A673 (cell line): Measurements from ENCODE around the gene ACCSL. TPM values are rescaled to one million over a fixed set of nuclear protein-coding genes. Genes with fewer than 3 reads are reported as not detected.

Experiments
- BruUV-seq: library from RNA; stranded (reverse); fragments of 400-500 nt; replicated peaks from 2 replicates; lab custom pipeline; 2021; lab: Mats Ljungman, UMichigan
- CTCF ChIA-PET: fragments of 300-600 bp; sonication (Branson Sonifier 250); formaldehyde crosslinking; loops from one replicate; lab custom pipeline; 2022; ENCODE audit warnings: antibody characterized with exemption; lab: Charles Lee
- POLR2A ChIA-PET: fragments of 300-600 bp; sonication (Branson Sonifier 250); formaldehyde crosslinking; loops from one replicate; lab custom pipeline; 2022; ENCODE audit warnings: antibody characterized with exemption; ENCODE audit not compliant: low non-redundant PET; lab: Charles Lee
- DNase-seq: peaks from one replicate; pipeline ENCODE4 v3.0.0-alpha.2; 2015; ENCODE audit warnings: low spot score
- H3K27ac ChIP-seq: fragments of 200-600 bp; sonication (generic); 2 replicates; pipeline ENCODE4 v1.5.1; 2016; ENCODE audit warnings: mixed run types, low read depth, mild to moderate bottlenecking, mixed read lengths, antibody characterized with exemption, low read length; ENCODE audit not compliant: poor library complexity, severe bottlenecking
- H3K27me3 ChIP-seq: fragments of 200-600 bp; sonication (generic); replicated peaks from 2 replicates; pipeline ENCODE4 v1.6.1; 2017; ENCODE audit warnings: mixed run types, low read depth, mild to moderate bottlenecking, mixed read lengths, antibody characterized with exemption, low read length; ENCODE audit not compliant: insufficient read depth, poor library complexity
- H3K36me3 ChIP-seq: fragments of 200-600 bp; sonication (generic); 2 replicates; pipeline ENCODE4 v1.6.1; 2016; ENCODE audit warnings: mixed run types, mild to moderate bottlenecking, mixed read lengths, antibody characterized with exemption, low read length; ENCODE audit not compliant: insufficient read depth, poor library complexity, severe bottlenecking
- H3K4me1 ChIP-seq: fragments of 200-600 bp; sonication (generic); 2 replicates; pipeline ENCODE4 v1.6.1; 2017; ENCODE audit warnings: mixed run types, mild to moderate bottlenecking, mixed read lengths, antibody characterized with exemption, low read length; ENCODE audit not compliant: insufficient read depth, poor library complexity, severe bottlenecking
- H3K4me3 ChIP-seq: fragments of 200-600 bp; sonication (generic); 2 replicates; pipeline ENCODE4 v1.5.1; 2016; ENCODE audit warnings: low read depth, mixed run types, mild to moderate bottlenecking, mixed read lengths, low read length; ENCODE audit not compliant: poor library complexity, severe bottlenecking
- H3K9me3 ChIP-seq: fragments of 200-600 bp; sonication (generic); 2 replicates; pipeline ENCODE4 v1.6.1; 2016; ENCODE audit warnings: mixed run types, low read depth, mild to moderate bottlenecking, mixed read lengths, antibody characterized with exemption, low read length; ENCODE audit not compliant: poor library complexity, severe bottlenecking
- EZH2 ChIP-seq: fragments of 200-600 bp; sonication (generic); IDR thresholded peaks from 2 replicates; pipeline ENCODE4 v1.6.1; 2017; ENCODE audit warnings: borderline replicate concordance, low read depth, mild to moderate bottlenecking, mixed read lengths, antibody characterized with exemption, low read length; ENCODE audit not compliant: poor library complexity, severe bottlenecking
- intact Hi-C: fragments of 100-400 bp; cut with micrococcal nuclease; formaldehyde crosslinking; loops from one replicate; pipeline ENCODE4 v1.10.0; 2022; ENCODE audit not compliant: unreplicated experiment
- total RNA-seq: library from RNA; stranded (reverse); gene quantifications from 2 replicates; pipeline ENCODE4 v1.2.3, GENCODE V29; 2021
- TF ChIP-seq, protein P1 (sequence below): fragments of 300-800, 200-600 bp; sonication (generic); conservative IDR thresholded peaks from 2 replicates; pipeline ENCODE4 v1.5.1; 2017; ENCODE audit warnings: low read depth, mild to moderate bottlenecking, antibody characterized with exemption, low read length, moderate library complexity, mixed read lengths

ACCSL gene
- total RNA-seq, 1 experiment from 2014 or later = not detected

DNA sequence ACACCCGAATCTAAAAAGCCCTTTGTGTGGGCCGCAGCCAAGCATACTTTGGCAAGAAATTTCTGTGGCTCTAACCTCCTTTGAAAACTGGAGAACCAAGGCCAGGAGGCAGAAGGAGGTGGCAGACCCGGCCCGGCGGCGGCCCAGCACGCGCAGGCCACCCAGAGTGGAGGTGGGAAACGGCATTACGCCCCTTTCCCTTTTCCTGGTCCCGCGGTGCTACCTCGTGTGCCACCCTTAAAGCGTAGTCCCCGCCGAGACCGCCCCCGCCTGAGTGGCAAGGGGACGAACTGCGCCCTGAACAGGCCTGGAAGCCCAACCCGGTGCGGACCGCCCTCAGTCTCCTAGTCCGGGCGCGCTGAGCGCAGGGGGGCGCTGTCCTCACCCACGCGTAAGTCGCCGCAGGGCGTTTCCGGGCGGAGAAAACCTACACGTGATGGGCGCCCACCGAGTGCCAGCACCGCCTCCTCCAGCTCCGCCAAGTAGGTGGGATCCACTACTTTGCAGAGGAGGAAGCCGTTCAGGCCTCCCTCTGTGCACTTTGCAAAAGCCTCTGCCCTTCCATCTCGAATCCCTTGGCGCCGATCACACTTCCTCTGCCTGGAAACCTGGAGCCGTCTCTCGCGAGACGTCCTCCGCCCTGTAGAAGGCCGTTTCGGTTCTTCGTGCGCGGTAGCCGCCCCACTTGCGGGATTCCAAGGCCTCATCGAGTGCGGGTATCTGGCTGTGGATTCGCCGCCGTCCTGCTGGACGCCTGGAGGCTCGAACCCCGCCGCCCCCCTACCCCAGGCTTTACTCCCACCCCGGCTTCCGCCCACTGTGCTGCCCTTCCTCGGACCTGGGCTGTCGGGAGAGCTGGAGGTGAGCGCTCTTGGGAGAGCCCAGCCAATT is 18.3 kb downstream of the ACCSL start, which contains the start of gene ACCS:
Gene ACCS (plus strand): TSS at position 430 of the 891 bp plus-strand sequence. CDS start 1,358 bp downstream, outside the sequence.
- peak within 1 kb of the TSS; percentile 50 for H3K4me3 ChIP-seq
- H3K4me1 ChIP-seq = peaks cover 15% of the 10 kb centered on the region
- TF ChIP-seq, protein P1, sequence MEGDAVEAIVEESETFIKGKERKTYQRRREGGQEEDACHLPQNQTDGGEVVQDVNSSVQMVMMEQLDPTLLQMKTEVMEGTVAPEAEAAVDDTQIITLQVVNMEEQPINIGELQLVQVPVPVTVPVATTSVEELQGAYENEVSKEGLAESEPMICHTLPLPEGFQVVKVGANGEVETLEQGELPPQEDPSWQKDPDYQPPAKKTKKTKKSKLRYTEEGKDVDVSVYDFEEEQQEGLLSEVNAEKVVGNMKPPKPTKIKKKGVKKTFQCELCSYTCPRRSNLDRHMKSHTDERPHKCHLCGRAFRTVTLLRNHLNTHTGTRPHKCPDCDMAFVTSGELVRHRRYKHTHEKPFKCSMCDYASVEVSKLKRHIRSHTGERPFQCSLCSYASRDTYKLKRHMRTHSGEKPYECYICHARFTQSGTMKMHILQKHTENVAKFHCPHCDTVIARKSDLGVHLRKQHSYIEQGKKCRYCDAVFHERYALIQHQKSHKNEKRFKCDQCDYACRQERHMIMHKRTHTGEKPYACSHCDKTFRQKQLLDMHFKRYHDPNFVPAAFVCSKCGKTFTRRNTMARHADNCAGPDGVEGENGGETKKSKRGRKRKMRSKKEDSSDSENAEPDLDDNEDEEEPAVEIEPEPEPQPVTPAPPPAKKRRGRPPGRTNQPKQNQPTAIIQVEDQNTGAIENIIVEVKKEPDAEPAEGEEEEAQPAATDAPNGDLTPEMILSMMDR = peak; percentile 100
- TF ChIP-seq EZH2 = no peak
- ChIA-PET POLR2A (no interaction called here), CTCF (interaction anchor here (0.5 to 3.5 kb wide), 9 partner anchors 23 to 546 kb away, joined by 3 to 23 read pairs (median 3); partner anchors contain the start of genes EXT2 and HSD17B12)
- H3K27me3 ChIP-seq = no peaks in the 10 kb centered on the region
- peak within 1 kb of the TSS; percentile 82 for H3K27ac ChIP-seq
- BruUV-seq = no TSS peak
- no peaks in the 10 kb centered on the region for H3K36me3 ChIP-seq
- intact Hi-C loops = no loop called here
- no peaks in the 10 kb centered on the region for H3K9me3 ChIP-seq
- peak; percentile 100 for DNase-seq

- Histone ChIP-seq H3K4me3 (peak overlapping the region; percentile 50), H3K9me3 (no peaks in the 10 kb centered on the region), H3K27me3 (no peaks in the 10 kb centered on the region), H3K36me3 (no peaks in the 10 kb centered on the region), H3K4me1 (peaks cover 15% of the 10 kb centered on the region), H3K27ac (peak overlapping the region; percentile 82)
- peak; percentile 84 for DNase-seq
- TF ChIP-seq EZH2 = no peak
- TF ChIP-seq, protein P1 = no peak
- TSS peak; percentile 74 for BruUV-seq
- ChIA-PET CTCF (interaction anchor here (0.5 to 3.5 kb wide), 8 partner anchors 28 to 545 kb away, joined by 3 to 23 read pairs (median 3); partner anchors contain the start of genes EXT2 and HSD17B12), POLR2A (no interaction called here)
- intact Hi-C loops = no loop called here
These were observed 19.0 kb downstream of the ACCSL start for GRCh38 chr11:44066732-44067141.

DNA sequence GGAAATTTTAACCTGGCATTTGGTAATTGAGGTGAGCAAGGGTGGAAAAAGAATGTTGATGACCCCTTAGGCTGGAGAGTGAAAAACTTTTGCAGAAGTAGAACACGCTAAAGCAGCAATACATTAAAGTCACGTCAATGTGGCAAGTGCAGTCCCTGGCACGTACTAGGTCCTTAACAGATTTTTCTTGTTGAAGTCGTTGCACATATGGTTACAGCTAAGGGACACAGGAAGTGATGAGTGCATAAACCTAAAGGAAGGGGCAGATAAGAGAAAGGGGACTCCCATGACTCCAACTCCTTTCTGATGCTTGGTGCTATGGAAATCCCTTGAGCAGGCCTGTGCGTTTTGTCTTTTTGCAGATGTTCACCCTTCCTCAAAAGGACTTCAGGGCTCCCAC is 19.5 kb downstream of the ACCSL start:
- peak overlapping the region; percentile 50 for H3K4me3 ChIP-seq
- ChIA-PET CTCF (interaction anchor here (3.5 kb wide), 1 partner anchor 27 kb away, joined by 23 read pairs; the partner anchor contains the start of gene EXT2), POLR2A (no interaction called here)
- no peaks in the 10 kb centered on the region for H3K27me3 ChIP-seq
- H3K4me1 ChIP-seq = peaks cover 15% of the 10 kb centered on the region
- BruUV-seq = no TSS peak
- peak overlapping the region; percentile 82 for H3K27ac ChIP-seq
- intact Hi-C loops = no loop called here
- no peak for DNase-seq
- TF ChIP-seq EZH2 = no peak
- TF ChIP-seq, protein P1 = no peak
- H3K36me3 ChIP-seq = no peaks in the 10 kb centered on the region
- no peaks in the 10 kb centered on the region for H3K9me3 ChIP-seq
